GM19467 (cell line): Measurements from ENCODE around the gene CSNK1G1.
"Not testable (repeated sequence)": the region's sequence is repeated elsewhere in the genome, so short reads cannot be mapped to it uniquely, and the experiment has no call there.

Experiments
- ATAC-seq: cut with Tn5 transposase; IDR thresholded peaks from one replicate; pipeline ENCODE4 v1.9.1; 2021; ENCODE audit warnings: mild to moderate bottlenecking, moderate library complexity; ENCODE audit not compliant: unreplicated experiment

CSNK1G1 gene

DNA sequence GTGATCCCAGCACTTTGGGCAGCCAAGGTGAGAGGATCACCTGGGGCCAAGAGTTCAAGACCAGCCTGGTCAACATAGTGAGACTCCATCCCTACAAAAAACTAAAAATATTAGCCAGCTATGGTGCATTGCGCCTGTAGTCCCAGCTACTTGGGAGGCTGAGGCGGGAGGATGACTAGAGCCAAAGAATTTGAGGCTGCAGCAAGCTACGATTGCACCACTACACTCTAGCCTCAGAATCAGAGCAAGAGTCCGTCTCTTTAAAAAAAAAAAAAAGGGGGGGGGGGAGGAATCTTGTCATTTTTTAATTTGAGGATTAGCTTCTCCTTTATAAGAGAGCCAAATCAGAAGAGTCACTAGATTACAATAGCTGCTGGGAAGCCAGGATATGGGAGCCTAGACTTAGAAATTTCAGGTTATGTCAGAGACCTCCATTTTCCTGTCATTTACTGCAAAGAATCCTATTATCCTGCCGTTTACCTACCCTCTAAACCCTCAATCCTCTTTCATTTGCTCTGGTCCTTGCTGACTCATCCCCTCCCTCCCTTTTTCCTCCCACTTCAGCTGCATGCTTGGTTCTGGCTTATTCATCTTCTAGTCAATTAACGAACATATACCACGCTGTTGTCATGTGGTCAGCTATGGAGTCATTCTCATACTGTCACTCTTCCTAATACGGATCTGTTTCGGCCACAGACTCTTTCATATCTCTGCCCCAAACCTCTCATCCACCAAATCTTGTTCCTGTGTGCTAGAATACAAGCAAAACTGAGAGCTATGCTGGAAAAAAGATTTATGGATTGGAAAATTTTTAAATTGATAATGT, 109.4 kb downstream of the CSNK1G1 start:
- peak; percentile 85 for ATAC-seq

DNA sequence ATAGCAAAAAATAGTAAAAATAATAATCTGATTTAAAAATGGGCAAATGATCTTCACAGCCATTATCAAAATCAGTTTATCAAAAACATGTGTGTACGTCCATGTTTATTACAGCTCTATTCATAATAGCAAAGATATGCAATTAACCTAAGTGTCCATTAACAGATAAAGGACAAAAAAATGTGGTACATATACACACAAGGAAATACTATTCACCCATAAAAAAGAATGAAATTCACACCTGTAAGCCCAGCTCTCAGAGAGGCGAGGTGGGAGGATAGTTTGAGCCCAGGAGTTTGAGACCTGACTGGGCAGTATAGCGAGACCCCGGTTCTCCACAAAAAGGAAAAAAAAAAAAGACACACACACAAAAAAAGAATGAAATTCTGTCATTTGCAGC, 110.6 kb downstream of the CSNK1G1 start:
- ATAC-seq, result no peak

DNA sequence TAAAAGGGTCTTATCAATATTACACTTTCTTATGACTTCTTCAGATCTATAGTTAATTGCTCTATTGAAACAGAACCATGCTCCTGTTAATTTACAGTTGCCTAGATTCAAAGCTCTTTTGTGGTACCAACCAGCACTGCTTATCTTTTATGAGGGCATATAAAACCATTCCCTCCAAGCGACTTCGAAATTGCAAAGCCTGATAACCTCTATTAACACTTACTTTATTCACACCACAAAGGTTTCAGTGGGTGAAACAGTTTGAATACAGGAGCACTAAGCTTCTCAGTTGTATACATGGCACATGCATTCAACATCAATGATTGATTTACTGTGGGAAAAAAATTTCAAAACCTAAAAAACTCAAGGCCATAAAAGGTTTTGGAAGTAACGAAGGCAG, 118.3 kb downstream of the CSNK1G1 start:
- ATAC-seq, result no peak

DNA sequence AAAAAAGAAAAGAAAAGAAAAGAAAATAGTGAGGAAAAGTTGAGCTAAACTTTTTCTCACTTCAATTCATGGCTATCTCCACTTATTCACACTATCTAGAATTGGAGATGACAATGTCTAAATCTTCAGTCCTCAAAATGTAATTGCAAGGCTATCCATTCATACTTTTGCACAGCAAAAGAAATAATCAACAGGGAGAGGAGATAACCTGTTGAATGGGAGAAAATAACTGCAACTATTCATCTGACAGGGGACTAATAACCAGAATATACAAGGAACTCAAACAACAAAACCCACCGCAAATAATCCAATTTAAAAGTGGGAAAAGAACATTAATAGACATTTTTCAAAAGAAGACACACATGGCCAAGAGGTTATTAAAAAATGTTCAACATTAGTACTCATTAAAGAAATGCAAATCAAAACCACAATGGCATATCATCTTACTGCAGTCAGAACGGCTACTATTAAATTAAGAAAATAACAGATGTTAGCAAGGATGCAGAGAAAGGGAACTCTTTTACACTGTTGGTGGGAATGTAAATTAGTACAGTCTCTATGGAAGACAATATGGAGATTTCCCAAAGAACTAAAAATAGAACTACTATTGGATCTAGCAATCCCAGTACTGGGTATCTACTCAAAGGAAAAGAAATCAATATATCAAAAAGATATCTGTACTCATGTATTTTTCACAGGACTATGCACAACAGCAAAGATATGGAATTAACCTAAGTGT, 119.6 kb downstream of the CSNK1G1 start:
- no peak for ATAC-seq

DNA sequence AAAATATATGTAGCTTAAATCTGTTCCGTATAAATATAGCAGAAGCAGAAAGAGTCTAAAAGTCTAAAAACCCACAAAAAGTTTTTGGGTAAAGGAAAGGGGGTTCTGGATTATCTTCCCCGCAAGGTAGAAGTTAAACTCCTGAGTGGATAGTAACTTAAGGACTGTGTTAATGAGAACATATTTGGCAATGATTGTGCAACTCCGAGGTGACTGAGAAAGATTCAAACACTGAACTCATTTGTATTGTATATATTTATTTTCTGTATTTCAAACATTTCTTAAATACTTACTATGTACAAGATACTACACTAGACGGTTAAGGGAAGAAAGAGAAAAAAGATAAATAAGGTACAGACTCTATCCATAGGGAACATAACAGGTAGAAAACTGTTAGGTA, 120.4 kb downstream of the CSNK1G1 start:
- ATAC-seq, result no peak

DNA sequence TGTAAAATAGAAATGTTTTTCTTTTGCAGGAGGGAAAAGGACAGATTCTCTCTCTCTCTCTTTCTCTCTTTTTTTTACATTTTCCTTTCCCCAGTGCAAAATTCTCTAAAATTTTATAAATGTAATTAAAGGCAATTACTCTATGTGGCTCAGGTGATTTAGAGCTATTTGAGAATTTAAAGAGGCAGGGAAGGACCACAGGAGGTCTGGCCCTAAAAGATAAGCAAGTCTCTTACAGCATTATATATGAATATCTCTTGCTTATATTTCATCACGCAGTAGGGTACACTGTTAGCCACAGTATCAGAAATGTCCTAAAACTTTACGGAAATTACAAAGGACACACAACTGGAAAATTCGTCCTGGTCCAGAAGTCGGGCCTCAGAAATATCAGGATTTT, 122.7 kb downstream of the CSNK1G1 start:
- ATAC-seq, result no peak

DNA sequence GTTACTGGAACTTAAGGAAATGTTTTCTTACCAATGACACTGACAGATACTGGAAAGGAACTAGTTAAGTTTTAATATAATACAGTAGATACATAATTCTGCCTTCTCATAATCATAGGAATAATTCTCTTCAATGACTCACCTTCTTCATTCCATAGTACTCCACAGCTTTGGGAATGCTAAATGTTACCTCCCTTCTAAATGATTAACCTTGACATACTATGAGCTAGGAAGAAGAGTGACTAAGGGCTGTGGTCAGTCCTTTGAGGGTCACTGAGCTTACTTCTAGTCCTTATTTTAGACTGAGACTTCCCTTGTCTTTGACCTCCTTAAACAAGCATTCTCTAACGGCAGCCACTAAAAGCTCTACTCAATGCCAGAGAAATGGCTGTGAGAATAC, 123.6 kb downstream of the CSNK1G1 start:
- ATAC-seq, result no peak

DNA sequence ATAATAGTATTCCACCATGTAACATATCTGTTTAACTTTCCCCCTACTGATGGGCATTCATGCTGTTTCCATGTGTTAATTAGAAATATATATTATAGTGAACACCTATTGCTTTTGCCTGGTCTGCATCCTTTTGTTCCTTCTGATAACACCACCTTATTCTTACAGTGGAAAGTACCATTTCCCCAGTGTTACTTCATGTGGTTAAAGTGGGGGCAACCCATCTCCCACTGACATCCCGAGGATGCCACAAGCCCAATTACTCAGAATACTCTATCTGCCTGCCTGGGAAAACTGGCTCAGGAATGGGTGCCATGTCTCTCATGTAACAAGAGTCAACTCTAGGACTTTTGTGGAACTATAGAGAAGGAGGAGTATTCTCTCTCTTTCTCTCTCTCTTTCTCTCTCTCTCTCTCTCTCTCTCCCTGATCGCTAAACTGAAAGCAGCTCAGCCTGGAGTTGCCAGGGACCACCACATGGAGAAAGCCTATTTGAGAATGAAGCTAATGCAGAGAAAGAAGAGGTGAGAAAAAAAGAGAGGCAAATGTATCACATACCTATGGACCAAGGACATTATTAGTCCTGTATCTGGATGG, 126.7 kb downstream of the CSNK1G1 start:
- no peak for ATAC-seq

DNA sequence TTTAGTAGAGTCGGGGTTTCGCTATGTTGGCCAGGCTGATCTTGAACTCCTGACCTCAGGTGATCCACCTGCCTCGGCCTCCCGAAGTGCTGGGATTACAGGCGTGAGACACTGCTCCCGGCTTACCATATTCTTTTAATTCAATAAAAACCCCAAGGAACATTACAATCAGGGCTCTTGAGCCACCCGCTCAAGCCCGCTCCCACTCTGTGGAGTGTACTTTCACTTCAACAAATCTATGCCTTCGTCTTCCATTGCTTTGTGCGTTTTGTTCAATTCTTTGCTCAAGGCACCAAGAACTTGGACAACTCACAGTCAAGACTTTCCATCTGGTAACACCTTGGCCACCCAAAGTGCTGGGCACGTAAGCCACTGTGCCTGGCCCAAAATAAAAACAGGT, 130.2 kb downstream of the CSNK1G1 start:
- no peak for ATAC-seq

DNA sequence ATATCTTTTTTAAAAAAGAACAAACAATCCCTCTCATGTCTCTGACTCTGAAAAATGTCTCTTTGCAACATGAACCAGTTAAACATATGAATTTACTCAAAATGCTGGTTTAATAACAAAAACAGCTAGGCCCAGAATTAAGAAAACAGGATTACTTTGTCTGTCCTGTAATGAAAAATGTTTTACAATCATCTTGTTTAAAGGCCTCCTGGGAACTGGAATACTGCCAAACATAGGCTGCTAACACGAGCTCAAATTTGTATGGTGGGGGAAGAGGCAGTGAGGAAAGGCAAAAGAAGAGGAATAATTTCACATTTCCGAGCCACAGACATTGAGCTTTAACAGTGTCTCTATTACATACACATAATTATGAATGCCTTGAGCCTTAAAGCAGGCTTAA, 131.5 kb downstream of the CSNK1G1 start:
- ATAC-seq, result no peak

DNA sequence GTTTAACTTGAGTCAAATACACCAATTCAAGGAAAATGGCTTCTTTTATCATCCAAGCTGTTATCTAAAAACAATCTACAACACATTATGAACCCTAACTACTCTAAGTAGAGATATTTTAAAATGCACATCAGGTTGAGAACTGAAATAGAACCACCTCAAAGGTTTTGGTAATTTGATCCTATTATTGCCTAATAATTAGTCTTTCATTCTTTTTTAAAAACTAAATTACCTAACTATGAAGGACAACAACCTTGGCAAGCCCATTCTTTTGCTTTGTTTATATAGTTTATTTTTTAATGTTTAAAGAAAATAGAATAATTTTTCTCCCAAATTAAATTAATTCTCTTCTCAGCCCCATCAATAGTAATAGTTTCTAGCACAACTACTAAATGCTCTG, 132.1 kb downstream of the CSNK1G1 start:
- ATAC-seq, result no peak

DNA sequence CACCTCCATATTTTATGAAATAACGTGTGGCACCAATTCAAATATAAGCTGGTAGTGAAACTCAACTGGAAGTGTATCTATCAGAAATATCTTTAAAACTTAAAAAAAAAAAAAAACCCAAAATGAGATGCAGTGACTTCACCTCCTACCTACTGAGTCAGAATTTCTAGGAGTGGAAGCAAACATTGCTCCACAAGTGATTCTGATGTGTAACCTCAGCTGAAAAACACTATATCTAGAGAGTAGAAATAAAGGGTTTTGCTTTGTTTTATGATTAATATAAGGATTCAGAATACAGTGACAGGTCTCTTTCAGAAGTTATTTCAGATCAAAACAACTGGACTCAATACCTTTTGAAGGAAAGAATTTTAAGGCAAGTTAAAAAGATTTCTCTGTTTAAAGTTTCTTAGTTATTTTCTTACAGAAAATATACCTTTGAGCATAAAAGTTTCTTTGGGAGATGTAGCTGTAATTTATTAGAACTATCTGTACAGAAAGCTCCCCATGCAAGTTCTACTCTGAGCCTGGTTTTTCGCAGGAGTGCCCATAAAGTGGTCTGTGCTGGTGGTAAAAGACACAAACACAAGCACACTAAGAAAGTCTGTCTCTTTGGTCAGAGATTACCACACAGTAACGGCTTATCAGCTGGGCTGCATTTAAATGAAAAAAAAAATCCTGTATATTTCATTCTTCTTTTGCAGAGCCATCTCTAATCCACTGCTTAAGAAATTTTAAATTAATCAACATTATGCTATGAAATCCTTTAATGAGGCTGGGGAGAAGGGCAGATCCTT, 133.2 kb downstream of the CSNK1G1 start:
- no peak for ATAC-seq

DNA sequence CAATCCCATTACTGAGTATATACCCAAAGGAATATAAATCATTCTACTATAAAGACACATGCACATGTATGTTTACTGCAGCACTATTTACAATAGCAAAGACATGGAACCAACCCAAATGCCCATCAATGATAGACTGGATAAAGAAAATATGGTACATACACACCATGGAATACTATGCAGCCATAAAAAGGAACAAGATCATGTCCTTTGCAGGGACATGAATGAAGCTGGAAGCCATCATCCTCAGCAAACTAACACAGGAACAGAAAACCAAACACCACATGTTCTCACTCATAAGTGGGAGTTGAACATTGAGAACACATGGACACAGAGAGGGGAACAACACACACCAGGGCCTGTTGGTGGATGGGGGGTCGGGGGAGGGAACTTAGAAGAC, 134.1 kb downstream of the CSNK1G1 start:
- not testable (repeated sequence) for ATAC-seq

DNA sequence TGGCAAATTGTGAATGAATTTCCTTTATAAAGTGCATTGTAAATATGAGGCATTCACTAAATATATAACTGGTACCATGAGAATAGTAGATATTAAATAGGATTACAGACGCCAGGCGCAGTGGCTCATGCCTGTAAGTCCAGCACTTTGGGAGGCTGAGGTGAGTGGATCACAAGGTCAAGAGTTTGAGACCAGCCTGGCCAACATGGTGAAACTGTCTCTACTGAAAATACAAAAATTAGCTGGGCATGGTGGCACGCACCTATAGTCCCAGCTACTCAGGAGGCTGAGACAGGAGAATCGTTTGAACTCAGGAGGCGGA, 138.6 kb downstream of the CSNK1G1 start:
- not testable (repeated sequence) for ATAC-seq

DNA sequence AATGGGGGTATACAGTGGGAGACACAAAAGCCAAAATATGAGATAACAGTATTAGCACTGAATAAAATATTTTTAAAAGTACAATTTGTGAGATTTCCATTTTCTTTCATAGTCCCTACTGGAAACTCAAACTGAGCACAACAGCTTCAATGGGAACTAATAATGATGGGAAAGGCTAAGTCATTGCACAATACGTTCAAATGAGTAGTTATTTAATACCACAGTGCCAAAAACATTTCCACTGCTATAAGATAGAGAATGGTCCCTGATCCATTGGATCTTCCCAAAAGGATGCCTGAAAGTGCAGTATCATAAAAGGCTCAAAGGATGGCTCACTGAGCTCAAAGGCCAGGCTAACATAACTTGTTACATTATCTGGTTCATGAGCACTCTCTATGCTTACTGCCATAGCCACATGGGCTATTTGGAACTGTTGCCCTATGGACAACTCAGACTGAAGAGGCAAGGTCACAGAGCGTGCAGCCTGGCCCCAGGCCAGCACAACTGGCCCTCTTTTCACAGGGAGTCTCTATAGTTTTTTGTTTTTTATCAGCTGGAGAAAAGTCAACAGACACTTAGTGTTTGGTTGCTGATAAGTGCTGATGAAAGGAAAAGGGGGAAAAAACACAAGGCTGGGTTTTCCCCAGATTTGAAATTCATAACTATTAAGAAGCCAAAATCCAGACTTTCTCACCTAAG, 139.1 kb downstream of the CSNK1G1 start:
- no peak for ATAC-seq

DNA sequence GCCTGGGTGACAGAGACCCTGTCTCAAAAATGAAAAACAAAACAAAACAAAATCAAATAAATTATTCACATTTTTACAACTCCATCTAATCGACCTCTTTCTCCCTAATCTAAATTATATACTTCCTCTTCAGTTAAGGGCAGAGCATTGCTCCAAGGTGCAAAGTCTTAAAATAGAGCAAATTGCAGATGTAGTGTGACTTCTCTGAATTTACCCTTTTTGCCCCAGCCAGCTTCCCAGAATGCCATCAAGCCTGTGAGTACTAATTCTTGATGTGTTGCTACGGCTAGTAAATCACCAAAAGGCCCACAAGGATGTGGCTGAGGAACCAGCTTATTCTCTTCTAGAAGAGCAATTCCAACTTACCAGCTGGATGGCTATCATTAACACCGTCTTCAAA, 139.8 kb downstream of the CSNK1G1 start:
- no peak for ATAC-seq

DNA sequence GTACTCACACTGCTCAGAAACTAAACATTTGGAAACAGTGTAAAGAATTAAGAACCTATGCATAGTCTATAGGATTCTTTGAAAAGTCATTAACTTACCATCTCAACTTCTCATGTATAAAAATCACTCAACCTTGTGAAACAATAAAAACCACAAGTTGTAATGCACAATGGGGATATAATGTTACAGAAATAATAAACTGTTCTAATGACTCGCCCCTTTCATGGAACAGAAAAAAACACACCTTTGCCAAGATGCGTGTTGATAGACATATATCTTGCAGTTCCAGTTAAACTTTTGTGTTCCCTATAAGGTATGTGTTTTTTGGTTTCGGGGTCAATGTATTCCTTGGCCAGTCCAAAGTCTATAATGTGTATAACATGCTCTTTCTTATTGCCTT, 142.3 kb downstream of the CSNK1G1 start:
- no peak for ATAC-seq

DNA sequence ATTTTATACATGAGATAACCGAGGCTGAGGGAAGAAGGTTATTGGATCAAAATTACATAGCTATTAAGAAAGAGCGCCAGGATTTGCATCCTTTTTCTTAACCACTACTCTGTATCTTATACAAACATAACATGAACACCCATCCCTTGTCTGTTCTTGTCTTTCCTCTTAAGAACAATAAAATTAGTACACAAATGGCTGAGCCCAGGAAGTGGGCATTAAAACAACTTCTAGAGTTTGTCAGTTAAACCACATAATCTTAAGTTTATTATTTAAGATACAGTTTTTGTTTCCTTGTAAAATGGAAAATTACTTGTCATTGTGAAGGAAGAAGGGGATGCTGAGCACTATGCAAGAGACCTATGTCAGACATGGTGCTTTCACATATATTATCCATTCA, 144.3 kb downstream of the CSNK1G1 start:
- ATAC-seq, result no peak

DNA sequence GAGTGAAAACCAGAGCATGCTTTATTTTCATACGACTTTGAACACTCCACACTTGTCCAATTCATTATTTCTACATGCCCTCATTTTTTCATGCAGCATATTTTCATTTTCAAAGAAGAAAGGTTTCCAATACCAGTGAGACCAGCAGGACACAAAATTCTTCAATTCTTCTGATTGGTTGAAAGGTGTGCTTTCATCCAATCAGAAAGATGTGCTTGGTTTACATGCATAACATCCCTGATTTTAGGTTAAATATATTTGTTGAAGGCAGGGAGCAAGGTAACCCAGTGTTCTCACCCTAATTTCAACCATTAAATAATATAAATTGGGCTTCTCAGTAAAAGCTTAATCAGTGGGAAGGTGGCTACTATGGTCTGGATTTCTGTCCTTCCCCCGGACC, 145.6 kb downstream of the CSNK1G1 start:
- ATAC-seq, result no peak

DNA sequence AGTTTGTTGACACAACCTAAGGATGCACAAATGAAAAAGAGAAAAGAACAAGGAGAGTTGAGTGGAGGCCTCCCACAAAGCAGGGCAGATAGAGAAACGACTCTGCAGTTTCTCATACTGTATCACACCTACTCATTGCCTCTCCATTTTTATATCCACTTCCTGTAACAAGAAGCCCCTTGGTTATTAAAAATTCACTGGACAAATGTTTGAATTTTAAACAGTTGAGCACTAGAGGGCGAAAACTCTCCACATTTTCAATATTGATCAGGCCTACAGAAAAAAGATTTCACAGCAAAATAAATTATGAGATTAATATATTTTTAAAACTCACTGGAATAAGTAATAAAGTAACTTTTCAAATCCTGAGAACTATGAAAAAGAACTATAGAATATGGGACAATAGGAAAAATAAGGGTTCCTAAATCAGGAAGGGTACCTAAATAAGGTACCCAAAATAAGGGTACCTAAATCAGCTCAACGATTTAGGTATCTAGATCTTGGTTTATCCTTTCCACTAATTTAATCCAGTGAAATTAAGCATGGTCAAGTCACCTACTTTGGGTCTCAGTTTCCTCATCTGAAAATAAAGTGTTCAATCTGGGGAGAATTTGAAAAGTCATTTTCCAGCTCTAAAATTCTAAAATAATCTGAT, 146.2 kb downstream of the CSNK1G1 start:
- ATAC-seq, result no peak
